HUES64 (cell line): Measurements from ENCODE around the gene SH3BP1.
"Not testable (repeated sequence)": the region's sequence is repeated elsewhere in the genome, so short reads cannot be mapped to it uniquely, and the experiment has no call there.

Experiments
- H3K27ac ChIP-seq: 2 replicates; pipeline ENCODE4 v1.7.0; 2013; ENCODE audit warnings: low read depth, low read length, inconsistent platforms
- H3K27me3 ChIP-seq: 2 replicates; pipeline ENCODE4 v1.6.1; 2013; ENCODE audit warnings: mild to moderate bottlenecking, low read length; ENCODE audit not compliant: insufficient read depth
- H3K36me3 ChIP-seq: 2 replicates; pipeline ENCODE4 v1.6.1; 2013; ENCODE audit warnings: mild to moderate bottlenecking, low read length; ENCODE audit not compliant: insufficient read depth
- H3K4me1 ChIP-seq: 2 replicates; pipeline ENCODE4 v1.6.1; 2013; ENCODE audit warnings: mild to moderate bottlenecking, low read length, moderate library complexity; ENCODE audit not compliant: insufficient read depth
- H3K4me3 ChIP-seq: 2 replicates; pipeline ENCODE4 v1.5.1; 2013; ENCODE audit warnings: mild to moderate bottlenecking, low read length, moderate library complexity
- H3K9ac ChIP-seq: 2 replicates; pipeline ENCODE4 v1.6.1; 2013; ENCODE audit warnings: mild to moderate bottlenecking, low read depth, low read length
- H3K9me3 ChIP-seq: 2 replicates; pipeline ENCODE4 v1.6.1; 2013; ENCODE audit warnings: low read depth, low read length; ENCODE audit not compliant: insufficient read depth
- WGBS: fragments of 150-250, 120-280 bp; methylation state at CpG from one replicate; pipeline ENCODE4 v1.1.7; 2013; ENCODE audit warnings: missing lambda C conversion rate; 5-methylcytosine and 5-hydroxymethylcytosine counted together

SH3BP1 gene

DNA sequence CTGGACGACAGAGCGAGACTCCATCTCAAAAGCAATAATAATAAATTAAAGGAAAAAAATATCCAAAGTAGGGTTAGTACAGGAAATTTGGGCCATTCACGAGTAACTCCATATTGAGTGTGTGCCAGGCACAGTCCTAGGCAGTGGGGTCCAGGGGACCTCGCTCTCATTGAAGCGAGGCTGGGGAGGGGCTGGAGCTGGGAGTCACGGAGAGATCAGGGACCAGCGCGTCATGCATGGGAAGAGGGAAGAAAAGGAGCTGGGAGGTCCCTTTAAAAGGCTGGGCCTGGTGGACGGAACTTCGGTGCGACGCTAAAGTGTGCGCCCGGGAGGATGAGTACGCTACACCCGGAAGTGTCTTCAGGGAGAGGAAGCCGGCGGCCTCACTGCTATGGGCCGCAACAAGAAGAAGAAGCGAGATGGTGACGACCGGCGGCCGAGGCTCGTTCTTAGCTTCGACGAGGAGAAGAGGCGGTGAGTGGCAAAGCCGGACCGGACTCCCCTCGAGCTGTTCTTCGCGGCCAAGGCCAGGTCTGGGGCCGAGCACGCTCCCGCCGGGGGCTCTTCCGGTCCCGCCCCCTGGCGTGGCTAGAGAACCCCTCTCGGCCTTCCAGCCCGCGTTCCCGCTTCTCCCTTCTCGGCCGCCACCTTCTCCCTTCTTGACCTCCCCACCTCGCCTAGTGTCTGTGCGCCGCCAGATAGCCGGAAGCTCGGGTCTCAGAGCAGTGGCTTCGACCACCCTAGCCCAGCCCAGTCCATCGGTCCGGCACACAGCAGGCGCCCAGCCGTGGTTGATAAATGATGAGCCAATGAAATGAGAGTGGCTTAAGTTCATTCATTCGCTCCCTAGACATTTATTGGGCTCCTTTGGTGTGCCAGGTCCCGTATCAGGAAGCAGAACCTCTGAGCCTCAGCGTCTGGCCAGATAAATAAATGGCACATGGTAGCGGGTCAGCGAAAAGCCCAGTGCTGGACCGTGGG is 46.8 kb downstream of the SH3BP1 start, which contains the start of gene NOL12:
Gene NOL12 (plus strand): TSS at position 342 of the 981 bp plus-strand sequence. CDS start 50 bp downstream, at position 392.
- peak within 1 kb of the TSS; percentile 91 for H3K27ac ChIP-seq
- H3K4me1 ChIP-seq = no peaks in the 10 kb centered on the region
- H3K27me3 ChIP-seq = no peaks in the 10 kb centered on the region
- H3K9ac ChIP-seq = peak within 1 kb of the TSS; percentile 92
- WGBS = 2% methylated on average over 60 of the region's 62 CpGs
- H3K4me3 ChIP-seq = peak within 1 kb of the TSS; percentile 98
- H3K36me3 ChIP-seq = peaks cover 29% of the 10 kb centered on the region
- H3K9me3 ChIP-seq = no peaks in the 10 kb centered on the region

DNA sequence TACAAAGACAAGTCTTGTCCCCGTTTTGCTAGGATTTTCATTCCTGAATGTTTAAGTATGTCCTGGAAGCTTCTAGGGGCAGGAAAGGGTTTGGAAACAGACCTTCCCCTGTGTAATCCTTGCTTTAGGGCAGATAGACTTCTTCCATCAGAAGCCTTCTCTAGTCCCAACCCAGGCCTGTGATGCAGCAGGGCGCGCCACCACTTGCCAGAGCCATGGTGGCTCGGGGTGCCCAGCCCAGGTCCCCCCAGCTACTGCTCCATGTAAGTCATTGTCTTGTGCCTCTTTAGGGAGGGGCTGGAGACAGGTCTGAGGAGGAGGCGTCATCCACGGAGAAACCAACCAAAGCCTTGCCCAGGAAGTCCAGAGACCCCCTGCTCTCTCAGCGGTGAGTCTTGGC is 50.9 kb downstream of the SH3BP1 start:
- Histone ChIP-seq H3K4me1 (no peaks in the 10 kb centered on the region), H3K9me3 (no peaks in the 10 kb centered on the region), H3K27me3 (no peaks in the 10 kb centered on the region), H3K36me3 (peaks cover 49% of the 10 kb centered on the region), H3K9ac (no peak overlapping the region), H3K27ac (no peak overlapping the region), H3K4me3 (no peak overlapping the region)
- WGBS = 94% methylated on average over 7 of the region's 7 CpGs

- Histone ChIP-seq H3K9ac (no peak overlapping the region), H3K36me3 (peaks cover 49% of the 10 kb centered on the region), H3K4me1 (no peaks in the 10 kb centered on the region), H3K4me3 (no peak overlapping the region), H3K27ac (no peak overlapping the region), H3K9me3 (no peaks in the 10 kb centered on the region), H3K27me3 (no peaks in the 10 kb centered on the region)
- 96% methylated on average over 18 of the region's 18 CpGs for WGBS
Measured at GRCh38 chr22:37690901-37691504, 51.5 kb downstream of the SH3BP1 start.

DNA sequence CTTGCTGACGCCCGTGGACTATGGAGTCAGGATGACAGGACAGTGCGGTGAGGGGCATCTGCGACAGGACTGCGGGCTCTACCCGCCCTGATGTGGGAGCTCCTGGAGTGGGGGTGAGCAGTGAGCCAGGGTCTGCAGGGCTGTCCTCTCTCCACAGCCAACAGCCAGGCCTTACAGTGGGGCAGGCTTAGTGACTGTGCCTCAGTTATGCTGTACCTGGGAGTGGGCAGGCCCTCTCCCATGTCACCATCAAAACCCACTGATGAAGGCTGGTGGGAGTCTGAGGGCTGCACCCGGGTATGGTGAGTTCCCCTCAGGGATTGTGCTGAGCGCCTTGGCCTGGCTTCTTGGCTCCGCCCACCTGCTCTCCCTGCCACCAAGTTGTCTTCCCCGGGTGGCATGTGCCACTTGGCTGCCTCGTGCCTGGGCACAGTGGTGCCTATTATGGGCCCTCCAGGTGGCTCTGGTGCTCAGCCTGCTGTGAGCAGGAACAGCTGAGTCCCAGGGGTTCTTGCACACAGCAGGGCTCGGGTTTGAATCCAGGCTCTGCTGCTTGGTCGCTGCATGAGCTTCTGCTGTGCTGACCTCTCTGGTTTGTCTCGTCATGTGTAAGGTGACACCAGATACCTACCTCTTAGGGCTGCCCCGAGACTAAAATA is 53.3 kb downstream of the SH3BP1 start:
- H3K36me3 ChIP-seq = peaks cover 49% of the 10 kb centered on the region
- 97% methylated on average over 15 of the region's 15 CpGs for WGBS
- H3K9me3 ChIP-seq = no peaks in the 10 kb centered on the region
- no peaks in the 10 kb centered on the region for H3K4me1 ChIP-seq
- H3K27ac ChIP-seq = no peak overlapping the region
- no peaks in the 10 kb centered on the region for H3K27me3 ChIP-seq
- H3K4me3 ChIP-seq = no peak overlapping the region
- H3K9ac ChIP-seq = no peak overlapping the region

- H3K9ac ChIP-seq, H3K27me3 ChIP-seq, H3K27ac ChIP-seq, H3K9me3 ChIP-seq, H3K4me1 ChIP-seq, H3K4me3 ChIP-seq: not testable (repeated sequence)
- WGBS = 96% methylated on average over 7 of the region's 7 CpGs
- H3K36me3 ChIP-seq = peaks cover 45% of the 10 kb centered on the region
Measured at GRCh38 chr22:37694131-37694530, 54.7 kb downstream of the SH3BP1 start.

DNA sequence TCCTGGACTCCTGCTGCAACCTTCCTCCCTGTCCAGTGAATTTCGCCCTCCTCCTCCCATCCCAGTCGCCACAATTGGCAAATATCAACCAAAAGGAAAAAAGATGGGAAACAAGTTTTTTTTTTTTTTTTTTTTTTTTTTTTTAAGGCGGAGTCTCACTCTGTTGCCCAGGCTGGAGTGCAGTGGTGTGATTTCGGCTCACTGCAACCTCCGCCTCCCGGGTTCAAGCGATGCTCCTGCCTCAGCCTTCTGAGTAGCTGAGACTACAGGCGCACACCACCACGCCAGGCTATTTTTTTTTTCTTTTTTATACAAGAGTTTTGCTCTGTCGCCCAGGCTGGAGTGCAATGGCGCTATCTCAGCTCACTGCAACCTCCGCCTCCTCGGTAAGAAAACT is 56.8 kb downstream of the SH3BP1 start:
- H3K27ac ChIP-seq, H3K27me3 ChIP-seq, H3K4me1 ChIP-seq, H3K9me3 ChIP-seq, H3K9ac ChIP-seq: not testable (repeated sequence)
- peak overlapping the region; percentile 75 for H3K4me3 ChIP-seq
- H3K36me3 ChIP-seq = peaks cover 44% of the 10 kb centered on the region
- WGBS = 48% methylated on average over 13 of the region's 13 CpGs

GRCh38 chr22:37696657-37697537 is 57.4 kb downstream of the SH3BP1 start, which contains the start of gene TRIOBP:
TSS of gene TRIOBP (plus strand) at chr22:37697048. CDS start at chr22:37701366, 4,318 bp downstream.
- H3K27me3 ChIP-seq = no peaks in the 10 kb centered on the region
- H3K4me3 ChIP-seq = peak within 1 kb of the TSS; percentile 75
- no peaks in the 10 kb centered on the region for H3K4me1 ChIP-seq
- H3K9ac ChIP-seq = peak within 1 kb of the TSS; percentile 74
- WGBS = under 1% methylated on average over 38 of the region's 39 CpGs
- H3K27ac ChIP-seq = peak within 1 kb of the TSS; percentile 74
- H3K36me3 ChIP-seq = peaks cover 44% of the 10 kb centered on the region
- no peaks in the 10 kb centered on the region for H3K9me3 ChIP-seq

GRCh38 chr22:37697538-37697835 is 58.0 kb downstream of the SH3BP1 start:
- Histone ChIP-seq H3K9me3 (no peaks in the 10 kb centered on the region), H3K4me1 (no peaks in the 10 kb centered on the region), H3K27ac (peak overlapping the region; percentile 74), H3K9ac (peak overlapping the region; percentile 74), H3K4me3 (peak overlapping the region; percentile 75), H3K27me3 (no peaks in the 10 kb centered on the region), H3K36me3 (peaks cover 45% of the 10 kb centered on the region)
- WGBS = 0% methylated on average over 3 of the region's 3 CpGs

GRCh38 chr22:37701141-37701786 is 61.8 kb downstream of the SH3BP1 start:
- Histone ChIP-seq H3K4me1 (no peaks in the 10 kb centered on the region), H3K36me3 (peaks cover 71% of the 10 kb centered on the region), H3K27me3 (no peaks in the 10 kb centered on the region), H3K27ac (no peak overlapping the region), H3K9me3 (no peaks in the 10 kb centered on the region), H3K4me3 (no peak overlapping the region), H3K9ac (no peak overlapping the region)
- 93% methylated on average over 8 of the region's 8 CpGs for WGBS

GRCh38 chr22:37703906-37704305 is 64.4 kb downstream of the SH3BP1 start:
- peaks cover 77% of the 10 kb centered on the region for H3K36me3 ChIP-seq
- H3K27ac ChIP-seq = no peak overlapping the region
- 93% methylated on average over 7 of the region's 7 CpGs for WGBS

More at GRCh38 chr22:37703906-37704305, 64.4 kb downstream of the SH3BP1 start:
- no peaks in the 10 kb centered on the region for H3K4me1 ChIP-seq
- no peaks in the 10 kb centered on the region for H3K27me3 ChIP-seq
- no peak overlapping the region for H3K9ac ChIP-seq
- H3K4me3 ChIP-seq = no peak overlapping the region
- no peaks in the 10 kb centered on the region for H3K9me3 ChIP-seq
